K562 (cell line): ENCODE data around the gene TRMT2A. TPM values are rescaled to one million over a fixed set of nuclear protein-coding genes. Genes with fewer than 3 reads are reported as not detected.
A peak's percentile ranks its signal among the peaks of the same experiment; 100 is the strongest.

Source experiments
- ATAC-seq: fragments of 200-7000 bp; cut with Tn5 transposase; 3 replicates; pipeline ENCODE4 v1.9.1; 2020; ENCODE audit warnings: moderate library complexity
- BruUV-seq: library from RNA; stranded (reverse); fragments of 400-500 nt; replicated peaks from 2 replicates; lab custom pipeline; 2021; lab: Mats Ljungman, UMichigan
- CTCF ChIA-PET: fragments of 300-600 bp; formaldehyde crosslinking; extraction: SDS; loops from one replicate; lab custom pipeline; 2021; ENCODE audit warnings: low intra/inter-chr PET ratio; lab: Yijun Ruan, JAX
- POLR2A ChIA-PET: fragments of 300-600, 350-650 bp; sonication (Branson Sonifier 250); formaldehyde crosslinking; extraction: SDS; loops from one replicate; lab custom pipeline; 2021; ENCODE audit warnings: antibody characterized with exemption, inconsistent platforms; lab: Yijun Ruan, JAX
- DNase-seq, 4 experiments: peaks; one replicate each; pipeline versions ENCODE4 v3.0.0 to v3.0.0-alpha.2; 2011 to 2018; ENCODE audit warnings: low spot score in 3 of 4, mixed read lengths in 3 of 4; ENCODE audit errors: extremely low read depth in 1 of 4
- FAIRE-seq: peaks from 2 replicates; lab custom pipeline; 2011; peaks lifted over from hg19 to GRCh38; lab: Jason Lieb, UNC
- H2AFZ ChIP-seq: 2 replicates; pipeline ENCODE4 v1.6.0; 2011; ENCODE audit warnings: low read depth, low read length, control low read depth, inconsistent platforms
- H3K27ac ChIP-seq: fragments of 200-600 bp; 3 replicates; pipeline ENCODE4 v1.8.0; 2011; ENCODE audit warnings: low read depth, mild to moderate bottlenecking, control low read depth, inconsistent platforms, low read length, moderate library complexity, mixed read lengths; ENCODE audit errors: extremely low read depth
- H3K27me3 ChIP-seq, 2 experiments: fragments of 300-600 bp in 1 of 2; 2 replicates in 1 of 2; 3 replicates in 1 of 2; pipeline versions ENCODE4 v1.6.0 to v1.8.0; 2011; ENCODE audit warnings: inconsistent platforms in 2 of 2, low read length in 2 of 2, mild to moderate bottlenecking in 1 of 2, mixed read lengths in 1 of 2, moderate library complexity in 1 of 2; ENCODE audit not compliant: control insufficient read depth in 2 of 2, insufficient read depth in 2 of 2
- H3K36me3 ChIP-seq: fragments of 300-600 bp; 3 replicates; pipeline ENCODE4 v1.8.0; 2011; ENCODE audit warnings: mild to moderate bottlenecking, low read length, inconsistent platforms; ENCODE audit not compliant: control insufficient read depth, insufficient read depth
- H3K4me1 ChIP-seq, 2 experiments: fragments of 200-600 bp in 1 of 2; replicated peaks in 1 of 2; 2 replicates in 1 of 2; 3 replicates in 1 of 2; pipeline versions ENCODE4 v1.5.1 to v1.8.0; 2011; ENCODE audit warnings: inconsistent platforms in 2 of 2, low read length in 2 of 2, mild to moderate bottlenecking in 1 of 2, mixed read lengths in 1 of 2, moderate library complexity in 1 of 2; ENCODE audit not compliant: control insufficient read depth in 2 of 2, insufficient read depth in 2 of 2
- H3K4me2 ChIP-seq: 2 replicates; pipeline ENCODE4 v1.6.1; 2011; ENCODE audit warnings: low read length, control low read depth, inconsistent platforms, mixed read lengths; ENCODE audit not compliant: insufficient read depth
- H3K4me3 ChIP-seq: fragments of 200-600 bp; sonication (generic), shearing (Covaris generic); 2 replicates; pipeline ENCODE4 v1.5.1; 2016; ENCODE audit warnings: control low read depth, inconsistent platforms
- H3K79me2 ChIP-seq: fragments of 200-600 bp; 3 replicates; pipeline ENCODE4 v1.8.0; 2011; ENCODE audit warnings: low read length, inconsistent platforms; ENCODE audit not compliant: control insufficient read depth, insufficient read depth
- H3K9ac ChIP-seq, 2 experiments: 2 replicates each; pipeline versions ENCODE4 v1.6.0 to v1.6.1; 2011; ENCODE audit warnings: low read depth in 2 of 2, low read length in 2 of 2, control low read depth in 1 of 2, inconsistent platforms in 1 of 2, mild to moderate bottlenecking in 1 of 2, mixed read lengths in 1 of 2; ENCODE audit not compliant: insufficient read depth in 1 of 2
- H3K9me1 ChIP-seq: one replicate; pipeline ENCODE4 v1.6.0; 2011; ENCODE audit warnings: inconsistent platforms, mild to moderate bottlenecking, low read length, moderate library complexity; ENCODE audit not compliant: control insufficient read depth, insufficient read depth
- H3K9me3 ChIP-seq: replicated peaks from 2 replicates; pipeline ENCODE4 v1.5.1; 2011; ENCODE audit warnings: low read depth, low read length, inconsistent platforms; ENCODE audit not compliant: control insufficient read depth, insufficient read depth
- H4K20me1 ChIP-seq: replicated peaks from 2 replicates; pipeline ENCODE4 v1.6.1; 2011; ENCODE audit warnings: low read length, inconsistent platforms, mixed read lengths; ENCODE audit not compliant: control insufficient read depth, insufficient read depth
- CC2D1A ChIP-seq: fragments of 450-650 bp; IDR thresholded peaks from 2 replicates; pipeline ENCODE4 v1.6.1; 2017; ENCODE audit warnings: mild to moderate bottlenecking
- DIDO1 ChIP-seq: fragments of 450-650 bp; IDR thresholded peaks from 2 replicates; pipeline ENCODE4 v1.6.1; 2016; ENCODE audit warnings: low read depth, missing biosample characterization, missing genetic modification characterization
- ELF2 ChIP-seq: fragments of 250-450 bp; sonication (Bioruptor Pico); IDR thresholded peaks from 2 replicates; pipeline ENCODE4 v1.5.0; 2021; ENCODE audit warnings: mild to moderate bottlenecking
- FOSL1 ChIP-seq: fragments of 200-800 bp; sonication (Bioruptor generic); conservative IDR thresholded peaks from 2 replicates; pipeline ENCODE4 v1.6.1; 2016; ENCODE audit warnings: missing genetic modification characterization, missing compliant biosample characterization
- GATAD2B ChIP-seq: fragments of 450-650 bp; IDR thresholded peaks from 2 replicates; pipeline ENCODE4 v1.6.1; 2017; ENCODE audit warnings: mild to moderate bottlenecking, borderline replicate concordance
- HLTF ChIP-seq: fragments of 450-650 bp; IDR thresholded peaks from 2 replicates; pipeline ENCODE4 v1.6.1; 2016
- MAFK ChIP-seq: IDR thresholded peaks from 2 replicates; pipeline ENCODE4 v1.6.1; 2011; ENCODE audit warnings: low read length, improper control_type of control experiment
- MEF2D ChIP-seq: conservative IDR thresholded peaks from 2 replicates; pipeline ENCODE4 v1.6.1; 2016; ENCODE audit warnings: low read depth, missing genetic modification characterization, missing compliant biosample characterization
- RBM25 ChIP-seq: fragments of 200-400 bp; formaldehyde crosslinking; IDR thresholded peaks from 2 replicates; pipeline ENCODE4 v1.6.1; 2018; ENCODE audit warnings: low read length, low read depth, moderate library complexity; ENCODE audit not compliant: severe bottlenecking
- SIN3A ChIP-seq, 2 experiments: fragments of 150-350 bp in 1 of 2; IDR thresholded peaks; 2 replicates each; pipeline ENCODE4 v1.6.1; 2011 to 2016; ENCODE audit warnings: borderline replicate concordance in 2 of 2, low read depth in 2 of 2, low read length in 2 of 2, mild to moderate bottlenecking in 2 of 2, moderate library complexity in 2 of 2; ENCODE audit not compliant: control insufficient read depth in 1 of 2
- SMAD1 ChIP-seq: fragments of 150-350 bp; IDR thresholded peaks from 2 replicates; pipeline ENCODE4 v1.6.1; 2014; ENCODE audit warnings: low read length, low read depth; ENCODE audit not compliant: partially characterized antibody
- TAF1 ChIP-seq: IDR thresholded peaks from 2 replicates; pipeline ENCODE4 v1.6.1; 2011; ENCODE audit warnings: mild to moderate bottlenecking, low read length, moderate library complexity; ENCODE audit not compliant: insufficient read depth, control insufficient read depth, severe bottlenecking; ENCODE audit errors: extremely low read depth
- XRCC5 ChIP-seq: fragments of 200-400 bp; formaldehyde crosslinking; IDR thresholded peaks from 2 replicates; pipeline ENCODE4 v1.6.1; 2017; ENCODE audit warnings: low read depth, mild to moderate bottlenecking, low read length
- ZBED1 ChIP-seq: IDR thresholded peaks from 2 replicates; pipeline ENCODE4 v1.6.1; 2014
- ZNF695 ChIP-seq: fragments of 450-650 bp; formaldehyde crosslinking; IDR thresholded peaks from 2 replicates; pipeline ENCODE4 v1.4.0; 2020; ENCODE audit warnings: mild to moderate bottlenecking, moderate library complexity
- WGBS: fragments of 100-300 bp; shearing (Covaris generic); methylation state at CpG from one replicate; pipeline ENCODE4 v1.1.6; 2016; ENCODE audit warnings: low coverage, mixed read lengths; ENCODE audit not compliant: insufficient coverage; ENCODE audit errors: missing lambda C conversion rate; 5-methylcytosine and 5-hydroxymethylcytosine counted together
- in situ Hi-C: fragments of 300-500 bp; cut with MboI; formaldehyde crosslinking; loops from 4 replicates; pipeline ENCODE4 v1.15.0; 2018; ENCODE audit warnings: inconsistent platforms, mixed read lengths
- intact Hi-C: fragments of 100-400 bp; cut with micrococcal nuclease; formaldehyde crosslinking; loops from 2 replicates; pipeline ENCODE4 v1.14.2; 2022
- polyA plus RNA-seq, 8 experiments: library from polyadenylated mRNA; depleted of rRNA in 4 of 8; stranded (reverse) in 5 of 8; unstranded in 3 of 8; fragments of >200 nt; fragmentation: Nextera tagmentation in 2 of 8; fragmentation: Illumina TruSeq in 1 of 8; extraction: Ambion mirVana in 2 of 8; extraction: Trizol in 1 of 8; gene quantifications; 2 replicates each; pipeline versions ENCODE4 v1.2.1 to v1.2.3, GENCODE V29; 2011 to 2014; ENCODE audit warnings: inconsistent platforms in 1 of 8, missing spikeins in 1 of 8
- total RNA-seq, 7 experiments: library from RNA; depleted of rRNA in 6 of 7; stranded (reverse); fragments of >200 nt in 6 of 7; fragmentation: Illumina TruSeq in 2 of 7; extraction: Trizol in 2 of 7; gene quantifications; 2 replicates each; pipeline versions ENCODE4 v1.2.1 to v1.2.3, GENCODE V29; 2011 to 2021; ENCODE audit warnings: low replicate concordance in 1 of 7
- TF ChIP-seq, protein P1 (sequence below): fragments of 450-650 bp; IDR thresholded peaks from 2 replicates; pipeline ENCODE4 v1.6.1; 2016; ENCODE audit warnings: low read depth

TRMT2A gene
- total and polyA plus RNA-seq, 9 of the 15 experiments (the other 6 are each of a cell fraction or from before 2014, with no cell fraction given), result 1.6 to 265 (median 140) TPM

DNA sequence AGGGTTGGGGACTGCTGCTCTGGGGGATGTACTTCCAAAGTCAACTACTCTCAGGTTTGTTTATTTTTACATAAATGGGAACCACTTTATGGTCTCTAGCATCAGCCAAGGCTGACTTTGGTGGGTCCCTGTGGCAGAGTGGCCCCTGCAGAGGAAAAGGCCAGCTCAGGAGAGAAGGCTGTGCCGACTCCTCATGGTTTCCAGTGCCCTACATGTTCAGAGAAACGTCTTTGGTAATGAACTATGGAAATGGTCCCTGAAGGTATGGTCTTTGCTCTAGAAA lies 11.5 kb upstream of the TRMT2A start:
- Histone ChIP-seq H3K27me3 (no peaks in the 10 kb centered on the region), H3K9me1 (peaks cover 4% of the 10 kb centered on the region), H4K20me1 (peaks cover 73% of the 10 kb centered on the region), H3K4me2 (no peak overlapping the region), H3K27ac (no peak overlapping the region), H3K4me1 (peaks cover 11 to 76% of the 10 kb centered on the region in 2 experiments), H3K79me2 (peaks cover 26% of the 10 kb centered on the region), H2AFZ (no peak overlapping the region), H3K36me3 (peaks cover 47% of the 10 kb centered on the region; the same call in 2 of the 3 replicates), H3K4me3 (no peak overlapping the region), H3K9ac (no peak overlapping the region; a peak in 1 of 4 replicates), H3K9me3 (no peaks in the 10 kb centered on the region)
- ATAC-seq, result peak; percentile 0
- 38% methylated on average over 2 of the region's 2 CpGs for WGBS
- peak; percentile 67 for FAIRE-seq
- no TSS peak for BruUV-seq
- DNase-seq, result no peak
- in situ Hi-C loops, result loop anchor here (5.0 kb wide), 1 partner anchor 156 kb away; no protein-coding TSS in a partner anchor
- POLR2A ChIA-PET, result interaction anchor here (0.5 to 8.3 kb wide), 22 partner anchors 8 to 372 kb away, joined by 3 to 212 read pairs (median 4); partner anchors contain the start of genes RANBP1, TANGO2 and TRMT2A
- CTCF ChIA-PET, result interaction anchor here (0.7 to 5.8 kb wide), 8 partner anchors 8 to 398 kb away, joined by 3 to 80 read pairs (median 4); no protein-coding TSS in a partner anchor
- intact Hi-C loops, result no loop called here
- TF ChIP-seq ZNF695 (CRISPR knock-in tag) (no peak), RBM25 (no peak), MAFK (no peak), SIN3A (IDR thresholded peaks at IDR 0.05; ENCODE audit: borderline replicate concordance in 2 of 2, control insufficient read depth in 1 of 2, low read depth in 2 of 2, low read length in 2 of 2) (peak in 1 of 2 experiments; percentile 28; a peak in 1 of 4 replicates), SMAD1 (peak; percentile 0), DIDO1 (no peak), HLTF (no peak), MEF2D (tag) (no peak), GATAD2B (no peak), XRCC5 (no peak), CC2D1A (no peak), TAF1 (no peak), ELF2 (CRISPR knock-in tag) (no peak), FOSL1 (tag) (no peak), ZBED1 (peak; percentile 14)
- TF ChIP-seq, protein P1, sequence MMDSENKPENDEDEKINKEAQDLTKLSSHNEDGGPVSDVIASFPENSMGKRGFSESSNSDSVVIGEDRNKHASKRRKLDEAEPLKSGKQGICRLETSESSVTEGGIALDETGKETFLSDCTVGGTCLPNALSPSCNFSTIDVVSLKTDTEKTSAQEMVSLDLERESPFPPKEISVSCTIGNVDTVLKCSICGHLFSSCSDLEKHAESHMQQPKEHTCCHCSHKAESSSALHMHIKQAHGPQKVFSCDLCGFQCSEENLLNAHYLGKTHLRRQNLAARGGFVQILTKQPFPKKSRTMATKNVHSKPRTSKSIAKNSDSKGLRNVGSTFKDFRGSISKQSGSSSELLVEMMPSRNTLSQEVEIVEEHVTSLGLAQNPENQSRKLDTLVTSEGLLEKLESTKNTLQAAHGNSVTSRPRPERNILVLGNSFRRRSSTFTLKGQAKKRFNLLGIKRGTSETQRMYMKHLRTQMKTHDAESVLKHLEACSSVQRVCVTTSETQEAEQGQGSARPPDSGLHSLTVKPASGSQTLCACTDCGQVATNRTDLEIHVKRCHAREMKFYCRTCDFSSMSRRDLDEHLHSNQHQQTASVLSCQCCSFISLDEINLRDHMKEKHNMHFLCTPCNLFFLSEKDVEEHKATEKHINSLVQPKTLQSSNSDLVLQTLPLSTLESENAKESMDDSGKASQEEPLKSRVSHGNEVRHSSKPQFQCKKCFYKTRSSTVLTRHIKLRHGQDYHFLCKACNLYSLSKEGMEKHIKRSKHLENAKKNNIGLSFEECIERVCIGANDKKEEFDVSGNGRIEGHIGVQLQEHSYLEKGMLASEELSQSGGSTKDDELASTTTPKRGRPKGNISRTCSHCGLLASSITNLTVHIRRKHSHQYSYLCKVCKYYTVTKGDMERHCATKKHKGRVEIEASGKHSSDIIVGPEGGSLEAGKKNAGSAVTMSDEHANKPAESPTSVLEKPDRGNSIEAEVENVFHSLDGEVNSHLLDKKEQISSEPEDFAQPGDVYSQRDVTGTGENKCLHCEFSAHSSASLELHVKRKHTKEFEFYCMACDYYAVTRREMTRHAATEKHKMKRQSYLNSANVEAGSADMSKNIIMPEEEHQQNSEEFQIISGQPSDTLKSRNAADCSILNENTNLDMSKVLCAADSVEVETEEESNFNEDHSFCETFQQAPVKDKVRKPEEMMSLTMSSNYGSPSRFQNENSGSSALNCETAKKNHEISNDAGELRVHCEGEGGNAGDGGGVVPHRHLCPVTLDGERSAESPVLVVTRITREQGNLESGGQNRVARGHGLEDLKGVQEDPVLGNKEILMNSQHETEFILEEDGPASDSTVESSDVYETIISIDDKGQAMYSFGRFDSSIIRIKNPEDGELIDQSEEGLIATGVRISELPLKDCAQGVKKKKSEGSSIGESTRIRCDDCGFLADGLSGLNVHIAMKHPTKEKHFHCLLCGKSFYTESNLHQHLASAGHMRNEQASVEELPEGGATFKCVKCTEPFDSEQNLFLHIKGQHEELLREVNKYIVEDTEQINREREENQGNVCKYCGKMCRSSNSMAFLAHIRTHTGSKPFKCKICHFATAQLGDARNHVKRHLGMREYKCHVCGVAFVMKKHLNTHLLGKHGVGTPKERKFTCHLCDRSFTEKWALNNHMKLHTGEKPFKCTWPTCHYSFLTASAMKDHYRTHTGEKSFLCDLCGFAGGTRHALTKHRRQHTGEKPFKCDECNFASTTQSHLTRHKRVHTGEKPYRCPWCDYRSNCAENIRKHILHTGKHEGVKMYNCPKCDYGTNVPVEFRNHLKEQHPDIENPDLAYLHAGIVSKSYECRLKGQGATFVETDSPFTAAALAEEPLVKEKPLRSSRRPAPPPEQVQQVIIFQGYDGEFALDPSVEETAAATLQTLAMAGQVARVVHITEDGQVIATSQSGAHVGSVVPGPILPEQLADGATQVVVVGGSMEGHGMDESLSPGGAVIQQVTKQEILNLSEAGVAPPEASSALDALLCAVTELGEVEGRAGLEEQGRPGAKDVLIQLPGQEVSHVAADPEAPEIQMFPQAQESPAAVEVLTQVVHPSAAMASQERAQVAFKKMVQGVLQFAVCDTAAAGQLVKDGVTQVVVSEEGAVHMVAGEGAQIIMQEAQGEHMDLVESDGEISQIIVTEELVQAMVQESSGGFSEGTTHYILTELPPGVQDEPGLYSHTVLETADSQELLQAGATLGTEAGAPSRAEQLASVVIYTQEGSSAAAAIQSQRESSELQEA, result 0 out of 2 replicates have a peak, but pooled peaks have one; percentile 2
